ENCODE data around the gene METTL2A. TPM values are rescaled to one million over a fixed set of nuclear protein-coding genes. Genes with fewer than 3 reads are reported as not detected.

METTL2A gene, protein sequence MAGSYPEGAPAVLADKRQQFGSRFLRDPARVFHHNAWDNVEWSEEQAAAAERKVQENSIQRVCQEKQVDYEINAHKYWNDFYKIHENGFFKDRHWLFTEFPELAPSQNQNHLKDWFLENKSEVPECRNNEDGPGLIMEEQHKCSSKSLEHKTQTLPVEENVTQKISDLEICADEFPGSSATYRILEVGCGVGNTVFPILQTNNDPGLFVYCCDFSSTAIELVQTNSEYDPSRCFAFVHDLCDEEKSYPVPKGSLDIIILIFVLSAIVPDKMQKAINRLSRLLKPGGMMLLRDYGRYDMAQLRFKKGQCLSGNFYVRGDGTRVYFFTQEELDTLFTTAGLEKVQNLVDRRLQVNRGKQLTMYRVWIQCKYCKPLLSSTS
- 29.6 to 30.9 TPM (median 30.0 TPM) in 5 replicates for total RNA-seq (2022; extraction: Qiagen RNA extraction)

DNA sequence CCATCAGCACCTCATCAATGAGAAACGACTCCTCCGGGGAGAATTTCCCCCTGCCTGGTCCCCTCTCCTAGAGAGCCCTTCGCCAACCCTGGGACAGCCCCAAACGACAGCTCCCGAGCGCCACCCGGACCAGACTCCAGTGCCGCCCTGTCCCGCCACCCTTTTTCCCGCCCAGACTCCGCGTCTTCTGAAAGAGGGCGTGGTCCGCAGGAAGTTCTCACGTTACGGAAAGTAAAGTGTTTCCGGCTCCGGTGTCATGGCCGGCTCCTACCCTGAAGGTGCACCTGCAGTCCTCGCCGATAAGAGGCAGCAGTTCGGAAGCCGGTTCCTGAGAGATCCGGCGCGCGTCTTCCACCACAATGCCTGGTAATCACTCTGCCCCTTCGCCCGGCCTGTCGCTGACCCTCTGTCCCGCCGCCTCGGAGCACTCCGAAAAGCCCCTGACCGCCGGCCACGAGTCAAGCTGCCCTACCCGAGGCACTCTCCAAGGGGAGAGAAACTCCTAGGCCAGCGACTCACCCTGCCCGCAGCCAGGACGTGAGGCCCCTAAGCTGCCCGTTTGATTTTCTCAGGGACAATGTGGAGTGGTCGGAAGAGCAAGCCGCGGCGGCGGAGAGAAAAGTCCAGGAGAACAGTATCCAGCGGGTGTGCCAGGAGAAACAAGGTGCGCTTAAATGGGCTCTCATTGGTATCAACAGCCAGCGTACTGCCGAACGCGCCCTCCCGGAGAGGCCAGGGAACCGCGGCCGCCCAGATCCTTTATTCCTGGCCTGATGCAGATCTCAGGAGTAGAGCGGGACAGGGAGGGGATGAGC lies at the start of gene METTL2A:
Gene METTL2A (plus strand): TSS at position 251 of the 815 bp plus-strand sequence. CDS start 6 bp downstream, at position 257.

DNA sequence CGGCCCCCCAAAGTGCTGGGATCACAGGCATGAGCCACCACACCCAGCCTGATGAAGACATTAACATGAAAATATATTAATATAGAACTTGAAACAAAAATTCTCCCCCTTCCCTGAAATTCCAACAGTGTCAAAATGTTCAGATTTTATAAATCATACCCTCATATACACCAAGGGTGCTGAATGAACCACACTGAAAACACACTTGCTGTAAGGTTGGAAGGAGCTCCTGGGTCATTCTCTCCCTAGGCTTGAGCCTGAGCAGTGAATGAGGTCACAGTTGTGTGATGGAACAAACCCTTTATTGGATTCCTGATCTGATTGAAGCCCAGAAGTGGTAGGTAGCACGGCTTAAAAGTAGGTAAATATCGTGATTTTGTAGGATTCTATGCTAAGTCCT lies 43.4 kb upstream of the METTL2A start, which contains the start of gene EFCAB3:
Gene EFCAB3 (plus strand): TSS at position 301 of the 400 bp plus-strand sequence. CDS start 2,427 bp downstream, outside the sequence.

DNA sequence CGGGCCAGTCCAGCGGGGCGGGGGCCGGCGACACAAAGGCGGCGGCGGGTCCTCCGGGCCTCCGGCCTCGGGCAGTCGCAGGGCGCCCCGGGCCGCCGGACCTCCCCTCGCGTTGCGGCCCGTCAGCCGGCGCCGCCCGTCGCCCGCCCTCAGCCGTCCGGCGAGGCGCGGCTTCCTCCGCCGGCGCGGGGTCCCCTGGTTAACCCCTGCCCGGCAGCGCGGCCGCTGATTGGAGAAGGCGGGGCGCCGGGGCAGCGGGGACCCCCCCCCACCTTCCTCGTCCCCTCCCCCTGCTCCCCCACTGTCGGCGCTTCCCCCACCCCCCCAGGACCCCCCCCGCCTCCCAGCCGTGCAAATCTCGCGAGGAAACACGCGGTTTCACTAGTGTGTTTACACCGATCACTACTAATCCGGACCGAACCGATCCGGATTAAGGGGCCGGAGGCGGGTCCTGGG lies 54.8 kb downstream of the METTL2A start, which contains the start of gene TLK2:
Gene TLK2 (plus strand): TSS at position 402 of the 456 bp plus-strand sequence. CDS start 2,301 bp downstream, outside the sequence.

Other genes starting within 250 kb of the METTL2A start
- not detected in 5 replicates for gene EFCAB3, start 43.3 kb upstream of the METTL2A start, total RNA-seq (2022; extraction: Qiagen RNA extraction)
- 27.9 to 34.3 TPM (median 30.4 TPM) in 5 replicates for gene TLK2, start 54.9 kb downstream of the METTL2A start, total RNA-seq (2022; extraction: Qiagen RNA extraction)
- gene MRC2, start 203.8 kb downstream of the METTL2A start, total RNA-seq (2022; extraction: Qiagen RNA extraction): 36.2 to 55.9 TPM (median 49.5 TPM) in 5 replicates